Neural progenitor cell (in vitro differentiated cells): Measurements from ENCODE around the gene PIK3R3. TPM values are rescaled to one million over a fixed set of nuclear protein-coding genes. Genes with fewer than 3 reads are reported as not detected.

Experiments
- DNase-seq: peaks from one replicate; pipeline ENCODE4 v3.0.0-alpha.2; 2016; ENCODE audit warnings: low spot score
- H2AFZ ChIP-seq: fragments of 200-600 bp; sonication (generic); replicated peaks from 2 replicates; pipeline ENCODE4 v1.6.1; 2016; ENCODE audit warnings: antibody characterized with exemption
- H3F3A ChIP-seq: fragments of 200-600 bp; sonication (generic); 2 replicates; pipeline ENCODE4 v1.6.1; 2016; ENCODE audit warnings: antibody characterized with exemption, low read depth
- H3K27ac ChIP-seq: fragments of 200-600 bp; sonication (generic); 2 replicates; pipeline ENCODE4 v1.5.1; 2016; ENCODE audit warnings: mild to moderate bottlenecking
- H3K27me3 ChIP-seq: fragments of 200-600 bp; sonication (generic); 2 replicates; pipeline ENCODE4 v1.6.1; 2016; ENCODE audit warnings: mild to moderate bottlenecking, moderate library complexity
- H3K36me3 ChIP-seq: fragments of 200-600 bp; sonication (generic); 2 replicates; pipeline ENCODE4 v1.5.1; 2016
- H3K4me1 ChIP-seq: fragments of 200-600 bp; sonication (generic); 2 replicates; pipeline ENCODE4 v1.6.1; 2016; ENCODE audit warnings: mixed run types
- H3K4me2 ChIP-seq: fragments of 200-600 bp; sonication (generic); 2 replicates; pipeline ENCODE4 v1.6.1; 2016
- H3K4me3 ChIP-seq: fragments of 200-600 bp; sonication (generic); 2 replicates; pipeline ENCODE4 v1.5.1; 2016
- H3K79me2 ChIP-seq: fragments of 200-600 bp; sonication (generic); 2 replicates; pipeline ENCODE4 v1.6.1; 2016; ENCODE audit warnings: low read depth
- H3K9ac ChIP-seq: fragments of 200-600 bp; sonication (generic); 2 replicates; pipeline ENCODE4 v1.6.1; 2016
- H3K9me3 ChIP-seq: fragments of 200-600 bp; sonication (generic); 2 replicates; pipeline ENCODE4 v1.5.1; 2016; ENCODE audit warnings: low read depth
- H4K20me1 ChIP-seq: fragments of 200-600 bp; sonication (generic); 2 replicates; pipeline ENCODE4 v1.6.1; 2016; ENCODE audit warnings: low read depth
- H3K27ac Mint-ChIP-seq: 3 replicates; pipeline ENCODE4 v1.8.0; 2021; ENCODE audit warnings: mixed read lengths
- H3K27me3 Mint-ChIP-seq: 2 replicates; pipeline ENCODE4 v1.8.0; 2022; ENCODE audit warnings: low read depth, mild to moderate bottlenecking, inconsistent platforms, moderate library complexity, mixed read lengths; ENCODE audit not compliant: insufficient read depth
- H3K36me3 Mint-ChIP-seq: 3 replicates; pipeline ENCODE4 v1.8.0; 2021; ENCODE audit warnings: mixed read lengths
- H3K4me1 Mint-ChIP-seq: 3 replicates; pipeline ENCODE4 v1.8.0; 2021; ENCODE audit warnings: mixed read lengths
- H3K4me3 Mint-ChIP-seq: 3 replicates; pipeline ENCODE4 v1.8.0; 2021; ENCODE audit warnings: mild to moderate bottlenecking, moderate library complexity, mixed read lengths
- H3K9me3 Mint-ChIP-seq: 3 replicates; pipeline ENCODE4 v1.8.0; 2020; ENCODE audit warnings: mixed read lengths
- CTCF ChIP-seq: fragments of 200-600 bp; sonication (generic); IDR thresholded peaks from 2 replicates; pipeline ENCODE4 v1.5.1; 2017; ENCODE audit warnings: antibody characterized with exemption, mild to moderate bottlenecking
- EZH2 ChIP-seq: fragments of 200-600 bp; sonication (generic); IDR thresholded peaks from 2 replicates; pipeline ENCODE4 v1.6.1; 2017; ENCODE audit warnings: antibody characterized with exemption, mild to moderate bottlenecking, moderate library complexity
- EZH2phosphoT487 ChIP-seq: fragments of 200-600 bp; sonication (generic); IDR thresholded peaks from 2 replicates; pipeline ENCODE4 v1.6.1; 2017; ENCODE audit warnings: antibody characterized with exemption
- total RNA-seq: library from RNA; depleted of rRNA; stranded (reverse); fragments of >200 nt; gene quantifications from 2 replicates; pipeline ENCODE4 v1.2.3, GENCODE V29; 2015; ENCODE audit warnings: low replicate concordance

The PIK3R3 gene
- total RNA-seq, 1 donor from 2014 or later: 107 TPM

GRCh38 chr1:46081619-46082018, 50.8 kb downstream of the PIK3R3 start:
- H3K36me3 Mint-ChIP-seq: peaks cover 32% of the 10 kb centered on the region
- H3K27ac ChIP-seq: no peak overlapping the region
- H3K27me3 ChIP-seq: no peaks in the 10 kb centered on the region
- H3K9me3 ChIP-seq: no peaks in the 10 kb centered on the region
- H4K20me1 ChIP-seq: peaks cover 100% of the 10 kb centered on the region
- no peak overlapping the region for H2AFZ ChIP-seq
- H3K4me1 ChIP-seq: peaks cover 3% of the 10 kb centered on the region
- H3K36me3 ChIP-seq: peaks cover 13% of the 10 kb centered on the region
- no peak overlapping the region for H3K27ac Mint-ChIP-seq
- H3K4me2 ChIP-seq: no peak overlapping the region
- peaks cover 14% of the 10 kb centered on the region for H3F3A ChIP-seq
- no peak overlapping the region for H3K9ac ChIP-seq
- H3K79me2 ChIP-seq: peaks cover 97% of the 10 kb centered on the region
- H3K4me1 Mint-ChIP-seq: no peaks in the 10 kb centered on the region
- peaks cover 6% of the 10 kb centered on the region for H3K9me3 Mint-ChIP-seq
- TF ChIP-seq CTCF: no peak
- no peak for TF ChIP-seq EZH2
- TF ChIP-seq EZH2phosphoT487: no peak
- H3K27me3 Mint-ChIP-seq: no peaks in the 10 kb centered on the region
- no peak for DNase-seq
- H3K4me3 Mint-ChIP-seq: no peak overlapping the region
- H3K4me3 ChIP-seq: no peak overlapping the region

GRCh38 chr1:46081206-46081605, 51.2 kb downstream of the PIK3R3 start:
- H3K79me2 ChIP-seq: peaks cover 96% of the 10 kb centered on the region
- no peaks in the 10 kb centered on the region for H3K27me3 ChIP-seq
- H3K27ac Mint-ChIP-seq: no peak overlapping the region
- no peaks in the 10 kb centered on the region for H3K4me1 ChIP-seq
- H3K4me2 ChIP-seq: no peak overlapping the region
- no peak overlapping the region for H3K4me3 ChIP-seq
- no peak overlapping the region for H3K4me3 Mint-ChIP-seq
- no peaks in the 10 kb centered on the region for H3K27me3 Mint-ChIP-seq
- TF ChIP-seq EZH2phosphoT487 (no peak), EZH2 (no peak)
- no peak overlapping the region for H3K27ac ChIP-seq
- H3K4me1 Mint-ChIP-seq: no peaks in the 10 kb centered on the region
- no peak overlapping the region for H2AFZ ChIP-seq
- no peak overlapping the region for H3K9ac ChIP-seq
- peaks cover 31% of the 10 kb centered on the region for H3K36me3 Mint-ChIP-seq
- H4K20me1 ChIP-seq: peaks cover 100% of the 10 kb centered on the region
- peaks cover 15% of the 10 kb centered on the region for H3F3A ChIP-seq
- DNase-seq: no peak
- no peaks in the 10 kb centered on the region for H3K9me3 ChIP-seq
- H3K36me3 ChIP-seq: peaks cover 17% of the 10 kb centered on the region
- peaks cover 6% of the 10 kb centered on the region for H3K9me3 Mint-ChIP-seq

- H2AFZ ChIP-seq: no peak overlapping the region
These were observed 52.2 kb downstream of the PIK3R3 start for GRCh38 chr1:46080257-46080656.

More at GRCh38 chr1:46080257-46080656, 52.2 kb downstream of the PIK3R3 start:
- Mint-ChIP-seq H3K27me3 (no peaks in the 10 kb centered on the region), H3K27ac (no peak overlapping the region), H3K4me3 (no peak overlapping the region), H3K36me3 (peaks cover 36% of the 10 kb centered on the region), H3K4me1 (no peaks in the 10 kb centered on the region), H3K9me3 (peaks cover 6% of the 10 kb centered on the region)
- DNase-seq: no peak
- Histone ChIP-seq H3F3A (peaks cover 6% of the 10 kb centered on the region), H3K27me3 (no peaks in the 10 kb centered on the region), H3K4me1 (no peaks in the 10 kb centered on the region), H3K9ac (no peak overlapping the region), H4K20me1 (peaks cover 100% of the 10 kb centered on the region), H3K4me2 (no peak overlapping the region), H3K4me3 (no peak overlapping the region), H3K9me3 (no peaks in the 10 kb centered on the region), H3K27ac (no peak overlapping the region), H3K79me2 (peaks cover 92% of the 10 kb centered on the region), H3K36me3 (peaks cover 26% of the 10 kb centered on the region)
- TF ChIP-seq EZH2phosphoT487 (no peak), EZH2 (no peak), CTCF (no peak)
